HG02943 (cell line): ENCODE data around the gene DDX39B.

Experiments
- ATAC-seq: cut with Tn5 transposase; IDR thresholded peaks from one replicate; pipeline ENCODE4 v1.9.1; 2021; ENCODE audit warnings: mild to moderate bottlenecking, low read depth, moderate library complexity; ENCODE audit not compliant: unreplicated experiment

Gene DDX39B

GRCh38 chr6:31575952-31576685 is 34.3 kb upstream of the DDX39B start:
- ATAC-seq: no peak

- ATAC-seq: no peak
Observed at GRCh38 chr6:31575335-31575901, 33.6 kb upstream of the DDX39B start, which contains the start of gene TNF. Gene TNF, plus strand, starts transcription at chr6:31575565. Its CDS starts 177 bp downstream, at chr6:31575742.

- ATAC-seq: no peak
Observed at GRCh38 chr6:31574106-31575061, 32.6 kb upstream of the DDX39B start.

GRCh38 chr6:31573239-31574105 is 31.7 kb upstream of the DDX39B start:
- ATAC-seq: no peak

GRCh38 chr6:31572041-31572911 is 30.5 kb upstream of the DDX39B start, which contains the start of gene LTA:
Gene LTA, plus strand, starts transcription at chr6:31572289. Its CDS starts 454 bp downstream, at chr6:31572743.
- ATAC-seq: peak; percentile 35

GRCh38 chr6:31569861-31570536 is 28.2 kb upstream of the DDX39B start:
- ATAC-seq: no peak

GRCh38 chr6:31568537-31568961 is 26.7 kb upstream of the DDX39B start:
- ATAC-seq: peak; percentile 56

GRCh38 chr6:31567531-31568370 is 25.9 kb upstream of the DDX39B start:
- no peak for ATAC-seq

GRCh38 chr6:31560697-31561058 is 18.9 kb upstream of the DDX39B start:
- no peak for ATAC-seq

- ATAC-seq: peak; percentile 60
Observed at GRCh38 chr6:31559958-31560696, 18.3 kb upstream of the DDX39B start.

- ATAC-seq: no peak
Observed at GRCh38 chr6:31559606-31559957, 17.8 kb upstream of the DDX39B start.

- no peak for ATAC-seq
Observed at GRCh38 chr6:31558631-31559500, 17.1 kb upstream of the DDX39B start.

GRCh38 chr6:31558318-31558625 is 16.5 kb upstream of the DDX39B start:
- no peak for ATAC-seq

GRCh38 chr6:31557443-31558317 is 15.9 kb upstream of the DDX39B start:
- ATAC-seq: no peak

- ATAC-seq: no peak
Observed at GRCh38 chr6:31556307-31556706, 14.5 kb upstream of the DDX39B start.
